Lower leg skin (tissue), 3 donors: ENCODE results near the gene BAG3.

Experiments
- POLR2A ChIP-seq, 2 donors: fragments of 450-650 bp; IDR thresholded peaks; one replicate each; pipeline ENCODE4 v1.6.1; 2016 to 2017; ENCODE audit warnings: antibody characterized with exemption in 2 of 2, mild to moderate bottlenecking in 1 of 2, moderate library complexity in 1 of 2
- TF ChIP-seq, protein P1 (sequence below), 3 donors: fragments of 450-650 bp; IDR thresholded peaks; one replicate each; pipeline ENCODE4 v1.5.1; 2016; ENCODE audit warnings: antibody characterized with exemption in 3 of 3, mild to moderate bottlenecking in 3 of 3, moderate library complexity in 2 of 3

DNA sequence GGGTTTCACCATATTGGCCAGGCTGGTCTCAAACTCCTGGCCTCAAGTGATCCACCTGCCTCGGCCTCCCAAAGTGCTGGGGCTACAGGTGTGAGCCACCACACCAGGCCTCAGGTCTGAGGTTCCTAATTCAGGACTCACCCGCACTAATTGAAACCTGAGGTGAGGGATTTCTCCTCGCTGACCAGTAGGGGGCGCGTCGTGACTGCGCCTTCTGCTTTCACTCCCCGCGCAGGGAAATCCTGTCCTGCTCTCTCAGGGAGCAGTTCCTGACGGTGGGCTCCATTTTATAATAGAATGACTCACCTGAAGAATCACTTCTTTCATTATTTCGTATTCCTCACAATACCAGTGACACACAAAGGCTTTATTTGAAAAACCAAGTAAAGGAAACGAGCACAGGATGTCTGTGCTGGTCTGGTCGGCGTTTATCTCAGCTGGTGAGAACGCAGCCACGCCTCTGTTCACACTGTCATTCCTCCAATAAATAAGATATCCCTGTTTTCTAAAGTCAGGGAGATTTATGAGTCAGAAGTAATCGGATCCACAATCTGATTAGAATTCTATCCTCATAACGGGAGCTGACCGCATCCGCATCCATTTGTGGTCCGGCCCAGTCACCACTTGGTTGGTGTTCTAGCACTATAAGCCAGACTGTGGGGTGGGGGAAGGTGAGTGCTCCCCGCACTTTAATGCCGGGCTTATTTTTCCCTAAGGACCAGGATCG is 35.4 kb downstream of the BAG3 start:
- TF ChIP-seq, protein P1, sequence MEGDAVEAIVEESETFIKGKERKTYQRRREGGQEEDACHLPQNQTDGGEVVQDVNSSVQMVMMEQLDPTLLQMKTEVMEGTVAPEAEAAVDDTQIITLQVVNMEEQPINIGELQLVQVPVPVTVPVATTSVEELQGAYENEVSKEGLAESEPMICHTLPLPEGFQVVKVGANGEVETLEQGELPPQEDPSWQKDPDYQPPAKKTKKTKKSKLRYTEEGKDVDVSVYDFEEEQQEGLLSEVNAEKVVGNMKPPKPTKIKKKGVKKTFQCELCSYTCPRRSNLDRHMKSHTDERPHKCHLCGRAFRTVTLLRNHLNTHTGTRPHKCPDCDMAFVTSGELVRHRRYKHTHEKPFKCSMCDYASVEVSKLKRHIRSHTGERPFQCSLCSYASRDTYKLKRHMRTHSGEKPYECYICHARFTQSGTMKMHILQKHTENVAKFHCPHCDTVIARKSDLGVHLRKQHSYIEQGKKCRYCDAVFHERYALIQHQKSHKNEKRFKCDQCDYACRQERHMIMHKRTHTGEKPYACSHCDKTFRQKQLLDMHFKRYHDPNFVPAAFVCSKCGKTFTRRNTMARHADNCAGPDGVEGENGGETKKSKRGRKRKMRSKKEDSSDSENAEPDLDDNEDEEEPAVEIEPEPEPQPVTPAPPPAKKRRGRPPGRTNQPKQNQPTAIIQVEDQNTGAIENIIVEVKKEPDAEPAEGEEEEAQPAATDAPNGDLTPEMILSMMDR (IDR thresholded peaks at IDR 0.05): peak in 1 of 3 donors; percentile 67
- no peak for TF ChIP-seq POLR2A (IDR thresholded peaks at IDR 0.05)
